SKM-1 treated with dmso at 0.1 percent for 144 hours (cell line): ENCODE results near the gene AGAP1.

Source experiments
- DNase-seq: peaks from one replicate; lab custom pipeline; 2025; ENCODE audit not compliant: unreplicated experiment; lab: John Stamatoyannopoulos, UW

AGAP1 gene

DNA sequence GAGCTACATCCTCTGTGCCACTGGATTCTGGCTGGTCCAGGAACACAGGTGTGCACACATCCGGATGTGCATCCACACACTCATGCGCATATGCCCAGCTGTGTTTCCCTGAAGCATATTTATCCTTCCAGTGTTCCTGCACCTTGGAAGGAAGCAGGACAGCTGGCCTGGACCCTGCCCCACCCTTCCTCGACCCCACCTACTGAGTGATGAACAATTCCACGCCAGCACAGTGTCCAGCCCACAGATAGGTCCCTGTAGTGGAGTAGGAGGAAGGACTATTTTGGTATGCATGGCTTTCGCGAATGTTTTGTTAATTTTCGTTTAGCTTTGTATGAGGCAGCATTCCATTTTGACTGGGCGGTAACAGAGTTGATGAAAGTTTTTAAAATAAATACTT is 211.5 kb downstream of the AGAP1 start:
- DNase-seq = no peak

DNA sequence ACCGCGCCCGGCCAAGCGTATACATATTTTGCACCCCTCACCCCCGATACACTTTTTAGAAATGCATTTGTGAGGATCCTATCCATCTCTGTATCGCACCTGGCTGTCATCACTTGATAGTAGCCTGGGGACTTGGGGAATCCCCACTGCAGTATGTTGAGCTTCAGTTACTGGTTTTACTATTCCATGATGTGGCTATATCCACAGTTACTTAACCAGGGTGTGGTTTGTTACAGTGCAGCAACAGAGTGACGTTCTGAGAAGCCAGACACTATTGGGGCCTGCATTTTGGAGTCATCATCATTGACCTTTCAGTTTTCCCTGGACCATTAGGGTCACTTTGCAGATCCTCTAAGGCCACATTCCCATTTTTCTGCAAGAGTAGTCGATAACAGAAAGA is 212.7 kb downstream of the AGAP1 start:
- DNase-seq = no peak

DNA sequence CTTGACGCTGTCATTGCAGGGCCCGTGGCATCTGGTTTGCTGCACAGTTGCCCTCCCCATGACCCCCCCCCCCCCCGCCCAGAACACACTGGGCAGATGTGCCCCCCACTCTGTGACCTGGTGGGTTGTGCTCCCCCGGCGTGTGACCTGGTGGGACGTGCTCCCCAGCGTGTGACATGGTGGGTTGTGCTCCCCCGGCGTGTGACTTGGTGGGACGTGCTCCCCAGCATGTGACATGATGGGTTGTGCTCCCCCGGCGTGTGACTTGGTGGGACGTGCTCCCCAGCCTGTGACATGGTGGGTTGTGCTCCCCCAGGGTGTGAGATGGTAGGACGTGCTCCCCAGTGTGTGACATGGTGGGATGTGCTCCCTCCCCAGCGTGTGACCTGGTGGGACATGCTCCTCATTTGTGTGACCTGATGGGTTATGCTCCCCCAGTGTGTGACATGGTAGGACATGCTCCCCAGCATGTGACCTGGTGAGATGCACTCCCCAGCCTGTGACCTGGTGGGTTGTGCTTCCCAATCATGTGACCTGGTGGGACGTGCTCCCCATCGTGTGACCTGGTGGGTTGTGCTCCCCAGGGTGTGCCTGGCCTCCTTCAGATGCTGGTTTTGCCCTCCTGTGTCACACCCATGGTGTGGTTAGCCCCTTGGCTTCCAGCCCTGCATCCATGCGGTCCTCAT is 213.7 kb downstream of the AGAP1 start:
- DNase-seq = no peak

DNA sequence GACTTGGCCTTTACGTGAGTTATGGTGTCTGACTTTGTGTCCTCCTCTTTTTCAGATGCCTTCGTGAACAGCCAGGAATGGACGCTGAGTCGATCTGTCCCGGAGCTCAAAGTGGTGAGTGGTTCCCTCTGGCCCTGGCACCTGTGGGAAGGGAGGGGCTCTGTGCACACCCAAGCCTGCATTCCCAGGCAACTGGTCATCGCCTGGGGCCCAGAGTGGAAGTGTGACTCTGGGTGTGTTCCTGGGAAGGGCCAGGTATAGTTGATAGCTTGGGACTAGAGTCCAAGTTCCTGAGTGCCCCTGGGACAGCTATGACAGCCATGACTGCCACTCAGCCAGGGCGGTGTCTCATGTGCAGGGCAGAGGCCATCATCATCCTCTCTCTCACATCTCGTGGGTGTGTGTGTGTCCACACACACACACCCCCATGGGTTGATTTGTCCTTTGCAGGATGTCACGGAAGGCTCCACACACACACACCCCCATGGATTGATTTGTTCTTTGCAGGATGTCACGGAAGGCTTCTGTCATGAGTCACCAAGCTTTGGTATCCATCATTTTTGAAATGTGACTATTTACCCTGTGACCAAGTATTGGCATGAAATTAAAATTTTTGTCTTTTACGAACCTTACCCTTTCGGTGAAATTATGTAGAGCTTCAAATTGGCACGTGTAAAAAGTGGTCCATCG is 215.4 kb downstream of the AGAP1 start:
- no peak for DNase-seq

DNA sequence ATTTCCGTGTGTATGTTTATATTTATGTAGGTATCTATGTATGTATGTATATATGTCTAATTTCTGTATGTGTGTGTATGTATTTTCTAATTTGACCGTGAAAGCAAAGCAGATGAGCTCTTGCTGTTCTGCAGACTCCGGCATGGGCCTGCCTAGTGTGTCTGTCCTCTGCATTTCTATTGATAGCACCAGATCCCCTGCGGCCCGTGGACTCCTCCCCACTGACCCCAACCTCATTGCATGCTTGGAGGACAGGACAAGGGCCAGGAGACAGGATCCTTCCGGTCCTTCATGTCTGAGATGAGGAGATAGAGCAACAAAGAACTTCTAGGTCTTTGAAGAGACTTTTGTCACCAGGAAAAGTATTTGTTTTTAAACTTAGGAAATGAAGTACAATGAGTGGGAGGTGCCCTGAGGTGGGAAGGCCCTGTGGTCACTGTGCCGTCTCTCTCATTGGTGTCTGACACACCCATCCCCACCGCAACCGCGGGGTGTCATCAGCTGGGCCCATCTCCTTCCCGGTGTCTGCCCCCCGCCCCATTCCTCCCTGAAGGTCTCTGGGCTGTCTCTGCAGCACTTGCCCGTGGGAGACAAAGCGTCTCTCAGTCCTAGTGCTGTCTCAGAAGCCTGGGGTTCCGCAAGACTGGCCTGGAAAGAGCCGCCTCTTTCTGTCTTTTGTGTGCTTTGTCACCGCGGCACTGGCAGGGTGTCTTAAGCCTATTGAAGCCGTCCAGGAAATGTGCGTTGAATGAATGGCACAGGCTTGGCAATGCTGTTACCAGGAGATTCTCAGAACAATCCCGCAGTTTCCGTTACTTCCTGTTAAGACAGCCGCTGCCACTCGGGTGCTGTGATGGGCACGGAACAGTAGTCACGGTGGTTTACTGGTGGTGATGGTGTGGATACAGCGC is 216.4 kb downstream of the AGAP1 start:
- no peak for DNase-seq

DNA sequence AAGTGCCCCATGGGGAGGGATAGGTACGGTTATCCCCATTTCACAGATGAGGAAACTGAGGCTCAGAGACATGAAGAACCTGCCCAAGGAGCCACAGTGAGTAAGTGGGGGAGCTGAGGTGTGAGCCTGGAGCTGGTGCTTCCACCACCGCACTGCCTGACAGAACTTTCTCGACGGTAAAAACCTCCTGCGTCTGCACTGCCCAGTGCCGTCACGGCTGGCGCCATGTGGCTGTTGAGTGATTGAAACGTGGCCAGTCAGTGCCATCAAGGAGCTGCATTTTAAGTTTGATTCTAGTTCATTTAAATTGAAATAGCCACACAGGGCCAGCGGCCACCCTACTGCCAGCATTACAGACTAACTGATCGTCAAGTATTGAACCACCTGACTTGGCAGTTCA is 217.1 kb downstream of the AGAP1 start:
- DNase-seq = no peak

DNA sequence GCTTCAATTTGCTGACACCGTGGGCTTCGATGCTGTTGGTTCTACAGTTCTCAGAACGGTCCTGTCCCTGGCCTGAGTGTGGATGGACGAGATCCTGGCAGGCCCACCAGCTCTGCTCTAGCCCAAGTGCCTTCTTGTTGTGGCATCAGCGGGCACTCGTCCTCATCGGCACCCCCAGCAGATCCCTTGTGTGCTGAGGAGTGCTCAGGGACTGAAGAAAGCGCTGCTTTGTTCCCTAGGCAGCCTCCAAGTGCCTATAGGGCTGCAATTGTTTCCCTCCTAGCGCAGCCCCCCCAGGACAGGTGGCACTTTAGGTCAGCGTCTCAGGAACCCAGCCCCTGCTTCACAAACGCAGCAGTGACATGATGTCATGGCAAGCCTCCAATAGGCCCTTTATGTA is 217.7 kb downstream of the AGAP1 start:
- no peak for DNase-seq

DNA sequence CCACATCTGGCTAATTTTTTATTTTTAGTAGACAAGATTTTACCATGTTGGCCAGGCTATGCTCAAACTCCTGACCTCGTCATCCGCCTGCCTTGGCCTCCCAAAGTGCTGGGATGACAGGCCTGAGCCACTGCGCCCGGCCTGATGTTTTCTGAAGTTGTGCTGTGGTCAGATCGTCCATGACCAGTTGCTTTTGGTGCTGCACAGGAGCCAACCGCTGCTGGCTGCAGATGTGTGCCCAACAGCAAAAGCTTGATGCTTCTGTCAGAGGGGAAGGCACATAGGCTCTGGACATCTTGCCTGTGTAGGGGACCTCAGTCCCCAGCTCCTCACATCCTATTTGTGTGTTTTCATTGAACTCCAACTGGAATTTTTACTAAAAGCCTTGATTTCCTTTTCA is 218.3 kb downstream of the AGAP1 start:
- DNase-seq = no peak

DNA sequence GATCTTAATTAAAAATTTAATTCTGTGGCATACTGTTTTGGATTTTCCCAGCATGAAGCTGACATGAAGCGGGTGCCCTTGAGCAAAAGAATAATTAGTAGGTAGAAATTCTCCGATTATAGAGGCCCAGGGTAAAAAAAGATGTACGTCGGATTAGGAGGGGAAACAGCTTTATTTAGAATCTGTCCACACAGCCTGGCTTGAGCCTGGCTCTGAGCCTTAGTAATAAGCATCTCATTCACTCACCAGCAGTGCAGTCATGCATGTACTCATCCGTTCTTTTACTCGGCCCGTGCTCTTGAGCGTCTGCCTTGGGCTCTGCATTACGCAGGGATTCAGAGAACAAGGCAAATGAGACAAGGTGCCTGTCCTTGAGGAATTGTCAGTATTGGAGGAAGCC is 219.3 kb downstream of the AGAP1 start:
- DNase-seq = no peak

DNA sequence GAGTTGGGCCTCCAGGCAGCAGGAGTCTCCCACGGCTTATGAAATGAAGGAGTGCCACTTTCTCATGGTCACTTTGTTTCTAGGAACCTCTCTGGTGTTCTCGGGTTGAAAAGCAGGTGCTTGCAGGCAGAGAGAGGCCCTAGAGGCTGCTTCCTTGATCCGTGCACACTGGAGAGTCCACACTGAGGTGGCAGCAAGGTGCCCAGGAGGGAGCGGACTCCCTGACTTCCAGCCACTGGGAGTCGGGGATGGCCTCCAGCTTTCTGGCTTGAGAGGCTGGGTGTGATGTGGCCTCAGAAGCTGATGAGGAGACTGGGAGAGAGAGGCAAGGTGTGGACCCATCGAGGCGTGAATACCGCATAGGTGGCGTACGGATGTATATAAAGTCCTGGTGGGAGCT is 221.8 kb downstream of the AGAP1 start:
- no peak for DNase-seq

DNA sequence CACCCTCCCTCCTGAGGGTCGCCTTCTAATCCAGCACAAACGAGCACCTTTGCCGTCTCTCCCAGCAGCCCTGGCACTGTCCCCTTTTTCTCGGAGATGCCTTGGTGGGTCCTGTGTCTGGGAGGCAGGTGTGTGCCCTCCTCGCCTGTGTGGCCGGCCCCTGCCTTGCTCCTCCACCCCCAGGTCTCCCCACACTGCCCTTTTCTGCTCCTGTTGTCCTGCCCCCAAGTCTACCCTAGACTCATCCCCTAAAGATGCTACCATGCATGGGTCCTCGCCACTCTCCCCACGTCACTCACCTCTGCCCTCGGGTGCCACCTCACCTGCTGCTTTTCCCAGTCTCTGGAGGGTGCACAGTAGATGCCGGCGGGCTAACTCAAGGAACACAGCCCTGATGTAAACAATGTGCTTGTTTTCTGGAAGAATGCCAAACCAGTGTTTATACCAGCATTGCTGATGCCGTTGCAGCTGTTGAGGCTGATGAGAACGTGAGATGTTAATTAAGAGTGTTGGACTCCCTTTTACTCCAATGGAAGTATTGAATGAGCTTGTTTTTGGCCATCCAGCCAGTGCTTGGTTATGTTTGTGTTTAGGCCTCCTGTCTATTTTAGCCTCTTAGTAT is 223.1 kb downstream of the AGAP1 start:
- no peak for DNase-seq

DNA sequence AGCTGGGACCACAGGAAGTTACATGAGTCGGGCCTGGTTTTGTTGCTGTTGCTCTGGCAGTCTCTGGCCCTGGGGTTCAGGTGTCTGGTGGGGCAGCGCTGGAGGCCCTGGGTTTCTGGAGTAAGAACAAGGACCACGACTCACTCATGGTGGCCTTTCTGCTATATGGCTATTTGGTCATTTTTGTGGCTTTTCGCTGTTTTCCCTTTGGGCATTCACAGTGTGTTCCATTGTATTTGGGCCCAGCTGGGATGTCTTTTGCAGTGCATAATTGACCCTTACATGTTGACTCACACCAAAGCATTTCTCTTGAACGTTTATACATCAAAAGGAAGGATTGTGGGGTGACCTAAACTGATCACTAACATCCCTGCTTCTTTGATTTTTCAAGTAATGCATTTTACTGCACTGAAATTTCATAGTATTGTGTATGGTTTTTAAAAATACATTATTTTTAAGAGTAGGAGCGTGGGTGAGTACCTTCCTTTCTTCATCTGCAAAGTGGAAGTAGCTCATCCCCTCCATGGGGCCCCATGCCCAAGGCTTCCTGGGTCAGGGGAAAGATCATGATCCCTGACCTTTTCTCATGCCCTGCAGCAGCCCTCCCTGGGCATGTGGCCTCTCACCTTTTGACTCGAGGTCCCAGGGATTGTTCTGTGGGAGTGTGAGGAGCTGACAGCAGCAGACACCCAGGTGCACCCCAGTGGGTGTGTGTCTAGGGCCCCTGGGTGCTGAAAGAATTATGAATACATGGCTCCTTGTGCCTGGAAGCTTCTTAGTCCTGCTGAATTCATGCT is 225.5 kb downstream of the AGAP1 start:
- no peak for DNase-seq

DNA sequence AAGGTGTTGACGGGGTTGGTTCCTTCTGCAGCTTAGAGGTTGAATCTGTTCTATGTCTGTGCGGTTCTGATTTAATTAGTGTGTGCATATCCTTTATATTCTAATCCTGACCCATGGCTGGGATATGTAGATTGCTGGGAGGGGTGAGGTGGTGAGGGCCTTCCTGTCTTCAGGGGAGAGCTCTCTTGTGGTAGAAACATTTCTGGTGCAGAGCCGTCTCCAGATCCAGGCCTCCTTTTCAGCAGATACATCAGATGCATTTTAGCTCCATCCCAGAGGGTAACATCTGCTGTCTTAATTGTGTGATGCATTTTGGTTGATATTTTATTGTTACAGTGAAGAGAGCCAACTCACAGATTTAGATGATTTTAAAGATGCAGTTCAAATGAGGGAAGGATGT is 227.8 kb downstream of the AGAP1 start:
- no peak for DNase-seq

DNA sequence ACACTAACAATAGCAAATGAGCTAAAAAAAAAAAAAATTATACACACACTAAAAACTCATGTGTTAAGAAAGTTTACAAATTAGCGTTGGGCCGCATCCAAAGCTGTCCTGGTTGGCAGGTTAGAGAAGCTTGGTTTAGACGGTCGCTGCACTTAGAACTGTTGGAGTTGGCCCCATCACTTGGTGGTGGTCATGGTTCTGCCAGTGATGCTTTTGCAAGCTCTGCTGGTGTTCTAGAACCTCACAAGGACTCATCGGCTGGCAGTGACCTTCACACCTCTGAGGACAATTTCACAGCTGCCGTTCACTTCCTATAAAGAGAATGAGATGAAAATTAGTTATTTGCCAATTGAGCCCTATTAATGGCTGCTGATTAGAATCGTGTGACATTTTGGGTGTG is 229.0 kb downstream of the AGAP1 start:
- no peak for DNase-seq

DNA sequence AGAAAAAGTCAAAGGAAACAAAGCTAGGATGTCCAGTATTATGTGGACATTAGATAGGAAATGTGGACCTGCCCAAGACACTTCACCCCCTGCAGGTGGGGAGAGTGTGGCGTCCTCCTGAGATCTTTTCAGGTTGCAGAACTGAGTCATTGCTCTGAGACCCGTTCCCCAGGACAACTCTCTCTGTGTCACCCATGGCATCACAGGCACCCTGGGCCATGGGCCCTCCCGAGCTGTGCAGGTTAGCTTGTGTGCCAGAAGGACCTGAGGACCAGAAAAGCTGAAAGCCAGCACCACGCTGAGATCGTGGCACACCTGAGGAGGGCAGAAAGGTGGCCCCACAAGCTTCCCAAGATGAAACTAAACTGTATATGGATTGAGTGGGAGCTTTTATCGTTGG is 229.5 kb downstream of the AGAP1 start:
- DNase-seq = no peak

DNA sequence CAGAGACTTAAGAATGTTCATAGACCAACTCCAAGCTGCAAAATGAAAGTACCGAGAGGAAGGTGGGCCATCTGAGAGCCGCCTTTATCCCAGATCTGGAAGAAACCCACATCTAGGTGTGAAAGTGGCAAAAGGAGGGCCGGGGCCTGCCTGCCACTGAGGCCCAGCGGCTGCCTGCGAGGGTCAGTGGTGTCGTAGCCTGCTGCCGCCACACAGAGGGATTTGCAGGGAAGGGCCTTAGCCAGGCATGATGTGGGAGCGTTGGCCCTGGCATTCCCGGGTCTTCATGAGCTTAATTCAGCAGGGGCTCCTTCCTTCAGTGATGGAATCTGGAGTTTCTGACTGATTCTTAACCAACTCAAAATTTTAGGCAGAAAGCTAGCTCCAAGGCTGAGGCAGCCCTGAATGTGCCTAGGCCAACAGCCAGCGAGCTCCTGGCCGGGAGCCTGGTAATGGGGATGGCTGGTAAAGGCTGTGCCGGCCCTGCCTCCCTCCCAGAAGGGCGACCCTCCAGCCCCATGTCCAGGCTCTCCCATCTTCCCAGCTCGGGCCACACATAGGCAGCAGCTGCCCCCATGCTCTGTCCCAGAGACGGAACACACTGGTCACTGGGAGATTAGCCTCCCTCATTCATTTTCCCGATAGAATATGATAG is 230.1 kb downstream of the AGAP1 start:
- DNase-seq = no peak

DNA sequence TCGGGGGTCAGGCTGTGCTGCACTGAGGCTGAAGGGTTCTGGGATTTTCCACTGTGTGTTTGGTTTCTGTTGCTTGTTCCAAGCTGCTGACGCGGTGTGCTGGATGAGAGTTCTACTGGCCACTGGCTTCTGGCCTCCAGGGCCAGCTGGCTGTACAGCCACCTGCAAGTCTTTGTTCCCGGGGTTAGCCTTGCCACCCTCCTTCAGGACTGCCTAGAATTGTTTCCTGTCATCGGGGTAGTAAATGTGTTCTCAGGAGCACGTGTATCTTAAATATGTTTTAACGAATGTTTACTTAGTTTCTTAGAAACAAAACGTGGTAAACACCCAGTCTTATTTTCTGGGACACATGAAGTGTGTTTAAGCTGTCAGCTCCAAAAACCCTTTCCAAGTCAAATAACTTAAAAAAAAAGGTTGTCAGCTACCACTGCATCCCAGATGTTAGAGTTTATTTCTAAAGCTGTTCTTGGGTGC is 231.2 kb downstream of the AGAP1 start:
- DNase-seq = no peak

DNA sequence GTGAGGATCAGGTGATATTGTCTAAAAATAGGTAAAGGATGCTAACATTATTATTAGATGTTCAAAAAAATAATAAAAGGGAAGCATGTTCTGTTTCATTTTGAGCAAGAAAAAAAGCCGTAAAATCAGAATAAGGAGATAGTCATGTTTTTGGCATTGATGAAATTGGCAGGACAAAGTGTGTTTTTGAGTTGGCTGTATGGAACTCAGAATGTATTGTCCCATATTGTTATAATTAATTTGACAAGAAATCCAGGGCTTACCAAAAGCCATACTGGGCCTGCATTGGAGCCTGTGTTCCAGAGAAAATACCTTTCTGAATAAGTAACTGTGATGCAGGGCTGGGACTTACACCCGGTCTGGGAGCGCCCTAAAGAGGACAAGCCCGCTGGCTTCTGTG is 232.0 kb downstream of the AGAP1 start:
- DNase-seq = no peak

DNA sequence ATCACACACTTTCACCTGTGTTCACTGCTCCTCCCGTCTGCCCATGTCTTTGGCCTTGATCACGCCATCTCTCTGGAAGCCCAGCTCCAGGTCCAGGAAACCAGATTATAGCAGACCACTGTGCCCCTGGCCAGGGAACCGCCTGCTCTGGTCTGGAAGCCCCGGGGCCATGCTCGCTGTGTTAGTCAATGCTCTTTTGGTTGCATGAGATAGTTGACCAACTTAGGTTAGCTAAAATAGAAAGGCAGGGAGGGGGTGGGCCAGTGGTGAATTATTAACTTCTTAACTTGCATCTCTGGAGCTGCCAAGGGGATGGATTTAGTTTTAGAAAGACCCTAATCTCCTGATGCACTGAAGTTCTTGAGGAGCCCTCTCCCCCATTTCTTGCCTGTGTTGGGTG is 232.7 kb downstream of the AGAP1 start:
- no peak for DNase-seq

DNA sequence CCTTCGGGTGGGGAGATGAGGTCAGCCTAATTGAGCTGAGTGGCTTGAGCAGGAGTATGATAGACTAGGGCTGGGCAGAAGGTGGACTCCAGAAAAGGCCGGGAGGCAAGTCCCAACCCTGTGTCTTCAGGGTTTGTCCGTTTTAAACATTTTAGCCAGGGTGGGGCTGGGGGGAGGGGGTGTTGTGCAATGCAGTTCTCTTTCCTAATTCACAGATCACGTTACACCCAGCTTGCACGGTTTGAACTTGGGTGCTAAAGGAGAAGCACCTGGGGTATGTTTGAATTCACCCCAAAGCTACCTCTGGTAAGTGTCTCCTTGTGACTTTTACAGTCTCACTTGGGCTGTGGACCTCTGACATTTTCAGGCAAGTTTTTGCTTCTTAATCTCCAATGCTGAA is 233.3 kb downstream of the AGAP1 start:
- DNase-seq = peak; percentile 49
